ENCODE data around the gene IL1RAPL1. TPM values are rescaled to one million over a fixed set of nuclear protein-coding genes. Genes with fewer than 3 reads are reported as not detected.
"Not testable (repeated sequence)": the region's sequence is repeated elsewhere in the genome, so short reads cannot be mapped to it uniquely, and the experiment has no call there.

Gene IL1RAPL1
- total RNA-seq, 2 experiments from 2014 or later: not detected

GRCh38 chrX:29315931-29316330 is 728.7 kb downstream of the IL1RAPL1 start:
- intact Hi-C loops (cut with micrococcal nuclease): no loop called here
- no peaks in the 10 kb centered on the region for H3K9me3 Mint-ChIP-seq
- no peak for ATAC-seq
- POLR2A ChIA-PET: no interaction called here
- H3K27me3 Mint-ChIP-seq: no peaks in the 10 kb centered on the region
- CTCF ChIA-PET: no interaction called here
- DNase-seq: no peak
- no peak overlapping the region for H3K27ac Mint-ChIP-seq
- H3K36me3 Mint-ChIP-seq (ENCODE audit: low read depth): no peaks in the 10 kb centered on the region
- no peaks in the 10 kb centered on the region for H3K4me1 Mint-ChIP-seq (ENCODE audit: low read depth)
- H3K4me3 Mint-ChIP-seq: no peak overlapping the region
- TF ChIP-seq CTCF (IDR thresholded peaks at IDR 0.05): no peak

- Mint-ChIP-seq H3K4me3 (no peak overlapping the region), H3K27me3 (no peaks in the 10 kb centered on the region), H3K9me3 (no peaks in the 10 kb centered on the region), H3K27ac (no peak overlapping the region), H3K4me1 (ENCODE audit: low read depth) (no peaks in the 10 kb centered on the region), H3K36me3 (ENCODE audit: low read depth) (no peaks in the 10 kb centered on the region)
- CTCF ChIA-PET: no interaction called here
- DNase-seq (no peak), ATAC-seq (no peak)
- POLR2A ChIA-PET: no interaction called here
- intact Hi-C loops (cut with micrococcal nuclease): no loop called here
- TF ChIP-seq CTCF (IDR thresholded peaks at IDR 0.05): no peak
These were observed 730.8 kb downstream of the IL1RAPL1 start for GRCh38 chrX:29318012-29318411.

- H3K4me3 Mint-ChIP-seq; H3K27ac Mint-ChIP-seq; H3K36me3 Mint-ChIP-seq (ENCODE audit: low read depth); CTCF ChIA-PET; H3K4me1 Mint-ChIP-seq (ENCODE audit: low read depth); H3K9me3 Mint-ChIP-seq; H3K27me3 Mint-ChIP-seq; POLR2A ChIA-PET; intact Hi-C loops (cut with micrococcal nuclease); ATAC-seq; DNase-seq: not testable (repeated sequence)
These were observed 745.2 kb downstream of the IL1RAPL1 start for GRCh38 chrX:29332429-29332828.

- H3K4me3 Mint-ChIP-seq; ATAC-seq; H3K36me3 Mint-ChIP-seq (ENCODE audit: low read depth); H3K9me3 Mint-ChIP-seq; H3K27me3 Mint-ChIP-seq; H3K4me1 Mint-ChIP-seq (ENCODE audit: low read depth); H3K27ac Mint-ChIP-seq; POLR2A ChIA-PET; CTCF ChIA-PET; DNase-seq; intact Hi-C loops (cut with micrococcal nuclease): not testable (repeated sequence)
These were observed 745.8 kb downstream of the IL1RAPL1 start for GRCh38 chrX:29333091-29333490.

- Mint-ChIP-seq H3K4me1 (ENCODE audit: low read depth) (no peaks in the 10 kb centered on the region), H3K9me3 (peaks cover 1% of the 10 kb centered on the region), H3K27me3 (no peaks in the 10 kb centered on the region), H3K4me3 (no peak overlapping the region), H3K36me3 (ENCODE audit: low read depth) (no peaks in the 10 kb centered on the region), H3K27ac (no peak overlapping the region)
- intact Hi-C loops (cut with micrococcal nuclease): no loop called here
- no peak for DNase-seq
- ChIA-PET POLR2A (interaction anchor here (0.7 kb wide), 1 partner anchor 10 kb away, joined by 3 read pairs; no protein-coding TSS in a partner anchor), CTCF (no interaction called here)
- ATAC-seq: no peak
- no peak for TF ChIP-seq CTCF (IDR thresholded peaks at IDR 0.05)
These were observed 761.0 kb downstream of the IL1RAPL1 start for GRCh38 chrX:29348288-29348687.

GRCh38 chrX:29359276-29359675 is 772.0 kb downstream of the IL1RAPL1 start:
- no peaks in the 10 kb centered on the region for H3K9me3 Mint-ChIP-seq
- CTCF ChIA-PET: no interaction called here
- no peak for ATAC-seq

GRCh38 chrX:29374765-29375164 is 787.5 kb downstream of the IL1RAPL1 start:
- CTCF ChIA-PET; H3K27me3 Mint-ChIP-seq; DNase-seq; ATAC-seq; H3K9me3 Mint-ChIP-seq; H3K4me1 Mint-ChIP-seq (ENCODE audit: low read depth); H3K27ac Mint-ChIP-seq; H3K36me3 Mint-ChIP-seq (ENCODE audit: low read depth); POLR2A ChIA-PET; H3K4me3 Mint-ChIP-seq; intact Hi-C loops (cut with micrococcal nuclease): not testable (repeated sequence)

More at GRCh38 chrX:29359276-29359675, 772.0 kb downstream of the IL1RAPL1 start:
- no peaks in the 10 kb centered on the region for H3K4me1 Mint-ChIP-seq (ENCODE audit: low read depth)
- no peak for TF ChIP-seq CTCF (IDR thresholded peaks at IDR 0.05)
- H3K36me3 Mint-ChIP-seq (ENCODE audit: low read depth): no peaks in the 10 kb centered on the region
- H3K27me3 Mint-ChIP-seq: no peaks in the 10 kb centered on the region
- intact Hi-C loops (cut with micrococcal nuclease): no loop called here
- no peak overlapping the region for H3K27ac Mint-ChIP-seq
- H3K4me3 Mint-ChIP-seq: no peak overlapping the region
- POLR2A ChIA-PET: no interaction called here
- no peak for DNase-seq

Measured in activated CD8-positive, alpha-beta T cell treated with anti-CD3 and anti-CD28 coated beads for 36 hours (primary cell).